SK-N-SH (cell line): ENCODE measurements around the gene MND1. TPM values are rescaled to one million over a fixed set of nuclear protein-coding genes. Genes with fewer than 3 reads are reported as not detected.

ENCODE experiments used
- CTCF ChIA-PET: fragments of 300-600, 350-600 bp; formaldehyde crosslinking; extraction: SDS; loops from one replicate; lab custom pipeline; 2021; lab: Yijun Ruan, JAX
- POLR2A ChIA-PET: fragments of 350-600 bp; sonication (Branson Sonifier 250); formaldehyde crosslinking; extraction: SDS; loops from one replicate; lab custom pipeline; 2020; ENCODE audit warnings: antibody characterized with exemption, inconsistent platforms; lab: Yijun Ruan, JAX
- DNase-seq: peaks from one replicate; pipeline ENCODE4 v3.0.0; 2012
- H2AFZ ChIP-seq: fragments of 200-600 bp; sonication (generic); 2 replicates; pipeline ENCODE4 v1.8.1; 2016; ENCODE audit warnings: antibody characterized with exemption, mild to moderate bottlenecking, low read depth
- H3F3A ChIP-seq: fragments of 200-600 bp; sonication (generic); replicated peaks from 2 replicates; pipeline ENCODE3; 2016; ENCODE audit warnings: antibody characterized with exemption, mild to moderate bottlenecking; ENCODE audit not compliant: insufficient read depth
- H3K27ac ChIP-seq, 2 experiments: fragments of 200-500 bp in 1 of 2; fragments of 200-600 bp in 1 of 2; sonication (Bioruptor generic) in 1 of 2; sonication (generic), shearing (Covaris generic) in 1 of 2; 2 replicates each; pipeline versions ENCODE4 v1.5.1 to v1.6.1; 2014 to 2016; ENCODE audit warnings: low read depth in 2 of 2, inconsistent platforms in 1 of 2, low read length in 1 of 2, mild to moderate bottlenecking in 1 of 2, mixed read lengths in 1 of 2
- H3K27me3 ChIP-seq: fragments of 200-600 bp; sonication (generic), shearing (Covaris generic); 2 replicates; pipeline ENCODE4 v1.6.1; 2016; ENCODE audit warnings: mixed run types; ENCODE audit not compliant: insufficient read depth
- H3K36me3 ChIP-seq, 2 experiments: fragments of 200-500 bp in 1 of 2; fragments of 200-600 bp in 1 of 2; sonication (Bioruptor generic) in 1 of 2; sonication (generic) in 1 of 2; replicated peaks in 1 of 2; 2 replicates each; pipeline versions ENCODE3 to v1.5.1; 2014 to 2016; ENCODE audit warnings: low read length in 1 of 2, mild to moderate bottlenecking in 1 of 2; ENCODE audit not compliant: insufficient read depth in 2 of 2, control insufficient read depth in 1 of 2
- H3K4me1 ChIP-seq, 2 experiments: fragments of 200-500 bp in 1 of 2; fragments of 200-600 bp in 1 of 2; sonication (Bioruptor generic) in 1 of 2; sonication (generic), shearing (Covaris generic) in 1 of 2; 2 replicates each; pipeline versions ENCODE4 v1.5.1 to v1.6.1; 2014 to 2016; ENCODE audit warnings: low read depth in 1 of 2, low read length in 1 of 2, mixed run types in 1 of 2; ENCODE audit not compliant: insufficient read depth in 2 of 2, control insufficient read depth in 1 of 2
- H3K4me2 ChIP-seq: fragments of 200-600 bp; sonication (generic), shearing (Covaris generic); 2 replicates; pipeline ENCODE4 v1.6.1; 2017; ENCODE audit warnings: mixed run types
- H3K4me3 ChIP-seq, 2 experiments: fragments of 200-500 bp in 1 of 2; fragments of 200-600 bp in 1 of 2; sonication (Bioruptor generic) in 1 of 2; sonication (generic), shearing (Covaris generic) in 1 of 2; 2 replicates each; pipeline versions ENCODE4 v1.5.1 to v1.8.1; 2014 to 2016; ENCODE audit warnings: low read depth in 2 of 2, inconsistent platforms in 1 of 2, low read length in 1 of 2, mild to moderate bottlenecking in 1 of 2, mixed read lengths in 1 of 2, moderate library complexity in 1 of 2
- H3K79me2 ChIP-seq: fragments of 200-600 bp; sonication (generic); 2 replicates; pipeline ENCODE4 v1.8.1; 2017; ENCODE audit warnings: mild to moderate bottlenecking; ENCODE audit not compliant: insufficient read depth
- H3K9ac ChIP-seq: fragments of 200-600 bp; sonication (generic); 2 replicates; pipeline ENCODE4 v1.6.1; 2017; ENCODE audit warnings: mixed run types
- H3K9me2 ChIP-seq: fragments of 200-600 bp; sonication (generic); 2 replicates; pipeline ENCODE4 v1.6.1; 2017; ENCODE audit warnings: mixed run types
- H3K9me3 ChIP-seq: fragments of 200-600 bp; sonication (generic); 2 replicates; pipeline ENCODE4 v1.6.1; 2017; ENCODE audit warnings: mixed run types, mild to moderate bottlenecking, moderate library complexity
- H4K20me1 ChIP-seq: fragments of 200-600 bp; sonication (generic); 2 replicates; pipeline ENCODE4 v1.6.1; 2017; ENCODE audit warnings: mild to moderate bottlenecking, mixed run types; ENCODE audit not compliant: insufficient read depth
- CHD2 ChIP-seq: fragments of 150-350 bp; IDR thresholded peaks from 2 replicates; pipeline ENCODE4 v1.6.1; 2018; ENCODE audit warnings: low read length; ENCODE audit not compliant: partially characterized antibody
- ELF1 ChIP-seq: IDR thresholded peaks from 2 replicates; pipeline ENCODE4 v1.4.0; 2012
- EZH2phosphoT487 ChIP-seq: fragments of 200-600 bp; sonication (generic); IDR thresholded peaks from 2 replicates; pipeline ENCODE4 v1.6.1; 2017; ENCODE audit warnings: low read depth, mixed run types, mild to moderate bottlenecking, antibody characterized with exemption, moderate library complexity, borderline replicate concordance
- FOSL2 ChIP-seq: IDR thresholded peaks from 2 replicates; pipeline ENCODE4 v1.4.0; 2012; ENCODE audit warnings: low read depth, mild to moderate bottlenecking, moderate library complexity, borderline replicate concordance
- FOXJ3 ChIP-seq: sonication (generic); formaldehyde crosslinking; IDR thresholded peaks from 2 replicates; pipeline ENCODE4 v1.5.1; 2020; ENCODE audit warnings: mild to moderate bottlenecking, missing genetic modification reagents
- FOXM1 ChIP-seq: IDR thresholded peaks from 2 replicates; pipeline ENCODE4 v1.4.0; 2012; ENCODE audit warnings: low read depth, mild to moderate bottlenecking
- GABPA ChIP-seq: IDR thresholded peaks from 2 replicates; pipeline ENCODE4 v1.4.0; 2012; ENCODE audit warnings: low read depth, mild to moderate bottlenecking
- MEF2A ChIP-seq: IDR thresholded peaks from 2 replicates; pipeline ENCODE4 v1.4.0; 2012; ENCODE audit warnings: low read depth, borderline replicate concordance
- NFIC ChIP-seq: IDR thresholded peaks from 2 replicates; pipeline ENCODE4 v1.4.0; 2012; ENCODE audit warnings: borderline replicate concordance
- NRF1 ChIP-seq: IDR thresholded peaks from 2 replicates; pipeline ENCODE4 v1.6.1; 2012; ENCODE audit warnings: low read depth, mild to moderate bottlenecking, low read length
- POLR2AphosphoS5 ChIP-seq: IDR thresholded peaks from 2 replicates; pipeline ENCODE4 v1.6.1; 2012; ENCODE audit warnings: low read depth, low read length
- RAD21 ChIP-seq: IDR thresholded peaks from 2 replicates; pipeline ENCODE4 v1.6.1; 2012; ENCODE audit warnings: mild to moderate bottlenecking, low read length
- RCOR1 ChIP-seq: fragments of 150-350 bp; IDR thresholded peaks from 2 replicates; pipeline ENCODE4 v1.6.1; 2017; ENCODE audit warnings: antibody characterized with exemption, low read length
- SIN3A ChIP-seq: IDR thresholded peaks from 2 replicates; pipeline ENCODE4 v1.6.1; 2012; ENCODE audit warnings: low read depth, mild to moderate bottlenecking, low read length, moderate library complexity, borderline replicate concordance
- SMC3 ChIP-seq: IDR thresholded peaks from 2 replicates; pipeline ENCODE4 v1.6.1; 2012; ENCODE audit warnings: low read depth, low read length, improper control_type of control experiment
- TAF1 ChIP-seq: IDR thresholded peaks from 2 replicates; pipeline ENCODE4 v1.6.1; 2012; ENCODE audit warnings: low read depth, mild to moderate bottlenecking, low read length, moderate library complexity, borderline replicate concordance
- TCF12 ChIP-seq: IDR thresholded peaks from 2 replicates; pipeline ENCODE4 v1.4.0; 2012
- TEAD4 ChIP-seq: IDR thresholded peaks from 2 replicates; pipeline ENCODE4 v1.4.0; 2012; ENCODE audit warnings: mild to moderate bottlenecking, borderline replicate concordance; ENCODE audit not compliant: insufficient read depth
- USF2 ChIP-seq: fragments of 150-350 bp; IDR thresholded peaks from 2 replicates; pipeline ENCODE4 v1.6.1; 2017; ENCODE audit warnings: antibody characterized with exemption, low read length, low read depth, borderline replicate concordance
- YY1 ChIP-seq: IDR thresholded peaks from 2 replicates; pipeline ENCODE4 v1.4.0; 2012; ENCODE audit warnings: low read depth, mild to moderate bottlenecking
- ZBTB33 ChIP-seq: IDR thresholded peaks from 2 replicates; pipeline ENCODE4 v1.4.0; 2012; ENCODE audit warnings: low read depth, borderline replicate concordance
- WGBS: methylation state at CpG from one replicate; pipeline ENCODE4 v1.1.6; 2017; ENCODE audit warnings: low lambda C conversion rate; 5-methylcytosine and 5-hydroxymethylcytosine counted together
- polyA plus RNA-seq, 3 experiments: library from polyadenylated mRNA; depleted of rRNA; stranded (reverse); fragments of >200 nt; gene quantifications; 2 replicates each; pipeline ENCODE4 v1.2.3, GENCODE V29; 2012
- TF ChIP-seq, protein P1 (sequence below): IDR thresholded peaks from 2 replicates; pipeline ENCODE4 v1.4.0; 2012; ENCODE audit warnings: low read depth

The MND1 gene
- polyA plus RNA-seq, 1 of the 3 experiments (the other 2 are of a cell fraction), result 2.4 TPM

DNA sequence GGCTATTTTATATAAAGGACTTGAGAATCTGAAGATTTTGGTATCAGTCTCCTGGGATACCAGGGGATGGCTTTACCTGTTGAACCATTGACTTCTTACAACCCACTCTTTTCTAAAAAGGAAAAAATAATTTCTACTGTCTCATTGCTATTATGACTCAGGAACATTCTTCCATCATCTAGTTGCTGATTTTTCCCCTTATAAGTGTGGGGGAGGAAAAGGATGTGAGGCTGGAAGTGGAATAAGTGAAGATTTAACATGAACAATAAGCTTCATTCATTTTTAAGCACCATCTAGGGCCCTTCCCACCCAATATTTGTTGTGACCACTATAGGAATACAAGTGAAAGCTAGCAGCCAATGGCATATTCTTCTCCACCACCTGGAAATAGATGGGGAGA, 10.6 kb upstream of the MND1 start (continued):
- TF ChIP-seq FOSL2, result no peak
- TF ChIP-seq RAD21, result no peak
- no peak for TF ChIP-seq SIN3A
- TF ChIP-seq YY1, result no peak
- TF ChIP-seq TCF12, result no peak

- Histone ChIP-seq H3K9me2 (no peaks in the 10 kb centered on the region), H3F3A (peaks cover 2% of the 10 kb centered on the region), H4K20me1 (no peaks in the 10 kb centered on the region), H3K4me2 (no peak overlapping the region), H3K4me1 (no peaks in the 10 kb centered on the region), H3K4me3 (no peak overlapping the region), H2AFZ (no peak overlapping the region), H3K27me3 (no peaks in the 10 kb centered on the region), H3K9me3 (no peaks in the 10 kb centered on the region), H3K9ac (no peak overlapping the region)
- ChIA-PET POLR2A (no interaction called here), CTCF (interaction anchor here (1.0 to 3.7 kb wide), 5 partner anchors 9 to 414 kb away, joined by 3 to 19 read pairs (median 5); partner anchors contain the start of gene MND1)
- no peak for DNase-seq
- no peak for TF ChIP-seq NFIC
- TF ChIP-seq EZH2phosphoT487, result no peak
- TF ChIP-seq, protein P1, sequence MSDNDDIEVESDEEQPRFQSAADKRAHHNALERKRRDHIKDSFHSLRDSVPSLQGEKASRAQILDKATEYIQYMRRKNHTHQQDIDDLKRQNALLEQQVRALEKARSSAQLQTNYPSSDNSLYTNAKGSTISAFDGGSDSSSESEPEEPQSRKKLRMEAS, result no peak
- TF ChIP-seq MEF2A, result no peak
- no peak for TF ChIP-seq TEAD4
- no peak for TF ChIP-seq TAF1
- no peak for TF ChIP-seq RCOR1
- no peak for TF ChIP-seq FOSL2
- no peak for TF ChIP-seq POLR2AphosphoS5
- TF ChIP-seq YY1, result no peak
- no peak for TF ChIP-seq FOXJ3
- no peak for TF ChIP-seq SMC3
- TF ChIP-seq FOXM1, result no peak
- TF ChIP-seq, all 33 proteins: peak for 0
- Histone ChIP-seq H3K79me2 (no peaks in the 10 kb centered on the region), H3K27ac (no peak overlapping the region), H3K36me3 (peaks cover 40 to 50% of the 10 kb centered on the region in 2 experiments)
- whole genome bisulfite sequencing, result 80% methylated on average over 4 of the region's 4 CpGs
Observed at GRCh38 chr4:153335665-153336064, 8.8 kb upstream of the MND1 start.

- Histone ChIP-seq H3K27me3 (no peaks in the 10 kb centered on the region), H3K9me3 (no peaks in the 10 kb centered on the region), H3K4me3 (no peak overlapping the region), H3K9ac (no peak overlapping the region), H4K20me1 (no peaks in the 10 kb centered on the region), H3K4me2 (no peak overlapping the region), H3F3A (no peaks in the 10 kb centered on the region), H3K36me3 (peaks cover 28 to 42% of the 10 kb centered on the region in 2 experiments), H3K9me2 (no peaks in the 10 kb centered on the region), H3K27ac (no peak overlapping the region), H3K79me2 (no peaks in the 10 kb centered on the region), H2AFZ (no peak overlapping the region), H3K4me1 (peaks cover 0 to 9% of the 10 kb centered on the region in 2 experiments; a peak in 2 of 4 replicates)
- CTCF ChIA-PET, result interaction anchor here (1.0 to 1.9 kb wide), 4 partner anchors 195 to 412 kb away, joined by 4 to 8 read pairs (median 6); no protein-coding TSS in a partner anchor
- WGBS, result 97% methylated on average over 4 of the region's 4 CpGs
- no peak for DNase-seq
- POLR2A ChIA-PET, result no interaction called here
- TF ChIP-seq FOXM1 (no peak), POLR2AphosphoS5 (no peak), CHD2 (no peak), NRF1 (no peak), GABPA (no peak), FOXJ3 (no peak), ELF1 (no peak), ZBTB33 (no peak), USF2 (no peak)
Observed at GRCh38 chr4:153337686-153338085, 6.8 kb upstream of the MND1 start.
